PC-3 (cell line): Measurements from ENCODE around the gene CCR5AS.

Source experiments
- ATAC-seq: fragments of 200-7000 bp; cut with Tn5 transposase; 2 replicates; pipeline ENCODE4 v1.9.1; 2020; ENCODE audit warnings: mild to moderate bottlenecking, moderate library complexity
- BruUV-seq: library from RNA; stranded (reverse); fragments of 400-500 nt; replicated peaks from 2 replicates; lab custom pipeline; 2021; lab: Mats Ljungman, UMichigan
- CTCF ChIA-PET: fragments of 300-600 bp; sonication (Branson Sonifier 250); formaldehyde crosslinking; loops from one replicate; lab custom pipeline; 2022; ENCODE audit warnings: antibody characterized with exemption; lab: Charles Lee
- POLR2A ChIA-PET: fragments of 300-600 bp; sonication (Branson Sonifier 250); formaldehyde crosslinking; loops from one replicate; lab custom pipeline; 2022; ENCODE audit warnings: antibody characterized with exemption; ENCODE audit not compliant: unreplicated experiment; lab: Charles Lee
- DNase-seq: peaks from one replicate; pipeline ENCODE4 v3.0.0-alpha.2; 2015
- H2AFZ ChIP-seq: fragments of 300-600 bp; sonication (generic); 2 replicates; pipeline ENCODE4 v1.6.0; 2016; ENCODE audit warnings: antibody characterized with exemption, low read length
- H3F3A ChIP-seq: fragments of 300-600 bp; sonication (generic); one replicate; pipeline ENCODE4 v1.6.0; 2017; ENCODE audit warnings: antibody characterized with exemption, low read length, control low read depth, mild to moderate bottlenecking; ENCODE audit not compliant: unreplicated experiment
- H3K27ac ChIP-seq: fragments of 300-600 bp; sonication (generic); 2 replicates; pipeline ENCODE4 v1.5.1; 2016; ENCODE audit warnings: mild to moderate bottlenecking, low read length
- H3K27me3 ChIP-seq: fragments of 300-600 bp; sonication (generic); 2 replicates; pipeline ENCODE4 v1.6.1; 2016; ENCODE audit warnings: low read length, mixed read lengths
- H3K36me3 ChIP-seq: fragments of 300-600 bp; sonication (generic); 2 replicates; pipeline ENCODE4 v1.6.1; 2016; ENCODE audit warnings: low read depth, mixed run types, low read length, mixed read lengths
- H3K4me1 ChIP-seq: fragments of 300-600 bp; sonication (generic); 2 replicates; pipeline ENCODE4 v1.5.1; 2016; ENCODE audit warnings: low read length; ENCODE audit not compliant: insufficient read depth
- H3K4me2 ChIP-seq: fragments of 300-600 bp; sonication (generic); 2 replicates; pipeline ENCODE4 v1.6.0; 2016; ENCODE audit warnings: low read length
- H3K4me3 ChIP-seq: fragments of 300-600 bp; sonication (generic); 2 replicates; pipeline ENCODE4 v1.5.1; 2016; ENCODE audit warnings: mild to moderate bottlenecking, low read length, mixed read lengths
- H3K79me2 ChIP-seq: fragments of 300-600 bp; sonication (generic); 2 replicates; pipeline ENCODE4 v1.6.1; 2017; ENCODE audit warnings: low read length, mixed read lengths
- H3K9ac ChIP-seq: fragments of 300-600 bp; sonication (generic); 2 replicates; pipeline ENCODE4 v1.6.0; 2016; ENCODE audit warnings: mild to moderate bottlenecking, low read length
- H3K9me2 ChIP-seq: fragments of 300-600 bp; sonication (generic); replicated peaks from 2 replicates; pipeline ENCODE4 v1.6.1; 2016; ENCODE audit warnings: mixed run types, low read length, mixed read lengths
- H3K9me3 ChIP-seq: fragments of 300-600 bp; sonication (generic); 2 replicates; pipeline ENCODE4 v1.6.1; 2016; ENCODE audit warnings: low read length, mixed read lengths
- H4K20me1 ChIP-seq: fragments of 300-600 bp; sonication (generic); 2 replicates; pipeline ENCODE4 v1.6.1; 2016; ENCODE audit warnings: low read length, mixed read lengths
- EZH2 ChIP-seq: fragments of 300-600 bp; sonication (generic); IDR thresholded peaks from one replicate; pipeline ENCODE4 v1.6.1; 2017; ENCODE audit warnings: antibody characterized with exemption, mild to moderate bottlenecking, low read length; ENCODE audit not compliant: unreplicated experiment
- EZH2phosphoT487 ChIP-seq: fragments of 300-600 bp; sonication (generic); IDR thresholded peaks from 2 replicates; pipeline ENCODE4 v1.6.1; 2018; ENCODE audit warnings: mild to moderate bottlenecking, antibody characterized with exemption, low read length, borderline replicate concordance
- intact Hi-C: fragments of 100-400 bp; cut with micrococcal nuclease; formaldehyde crosslinking; loops from 2 replicates; pipeline ENCODE4 v1.9.0; 2023
- TF ChIP-seq, protein P1 (sequence below): fragments of 300-600 bp; sonication (generic); conservative IDR thresholded peaks from 2 replicates; pipeline ENCODE4 v1.5.1; 2017; ENCODE audit warnings: antibody characterized with exemption, low read depth, mild to moderate bottlenecking, low read length

Gene CCR5AS

GRCh38 chr3:46359733-46360493, 47.0 kb downstream of the CCR5AS start:
- intact Hi-C loops: no loop called here
- Histone ChIP-seq H3K36me3 (no peaks in the 10 kb centered on the region), H3K27ac (no peak overlapping the region), H3F3A (no peaks in the 10 kb centered on the region), H3K9ac (no peak overlapping the region), H3K4me2 (no peak overlapping the region), H3K9me3 (no peaks in the 10 kb centered on the region), H3K79me2 (no peaks in the 10 kb centered on the region), H3K4me1 (peaks cover 14% of the 10 kb centered on the region), H4K20me1 (no peaks in the 10 kb centered on the region), H2AFZ (no peak overlapping the region), H3K9me2 (no peaks in the 10 kb centered on the region), H3K27me3 (peaks cover 10% of the 10 kb centered on the region), H3K4me3 (no peak overlapping the region)
- no peak for ATAC-seq
- CTCF ChIA-PET: no interaction called here
- peak; percentile 20 for DNase-seq
- no TSS peak for BruUV-seq
- POLR2A ChIA-PET: no interaction called here
- no peak for TF ChIP-seq EZH2

DNA sequence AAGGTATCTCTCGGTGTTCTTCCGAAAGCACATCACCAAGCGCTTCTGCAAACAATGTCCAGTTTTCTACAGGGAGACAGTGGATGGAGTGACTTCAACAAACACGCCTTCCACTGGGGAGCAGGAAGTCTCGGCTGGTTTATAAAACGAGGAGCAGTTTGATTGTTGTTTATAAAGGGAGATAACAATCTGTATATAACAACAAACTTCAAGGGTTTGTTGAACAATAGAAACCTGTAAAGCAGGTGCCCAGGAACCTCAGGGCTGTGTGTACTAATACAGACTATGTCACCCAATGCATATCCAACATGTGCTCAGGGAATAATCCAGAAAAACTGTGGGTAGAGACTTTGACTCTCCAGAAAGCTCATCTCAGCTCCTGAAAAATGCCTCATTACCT, 48.4 kb downstream of the CCR5AS start:
- Histone ChIP-seq H3K4me3 (no peak overlapping the region), H3K27me3 (peaks cover 18% of the 10 kb centered on the region), H3K36me3 (no peaks in the 10 kb centered on the region), H3F3A (no peaks in the 10 kb centered on the region), H3K79me2 (no peaks in the 10 kb centered on the region), H3K4me2 (no peak overlapping the region), H3K27ac (no peak overlapping the region), H3K4me1 (peaks cover 14% of the 10 kb centered on the region), H4K20me1 (no peaks in the 10 kb centered on the region), H3K9ac (no peak overlapping the region), H3K9me3 (no peaks in the 10 kb centered on the region), H3K9me2 (no peaks in the 10 kb centered on the region), H2AFZ (no peak overlapping the region)
- ATAC-seq (no peak), DNase-seq (no peak)
- intact Hi-C loops: no loop called here
- CTCF ChIA-PET: no interaction called here
- BruUV-seq: no TSS peak
- POLR2A ChIA-PET: no interaction called here
- TF ChIP-seq, protein P1, sequence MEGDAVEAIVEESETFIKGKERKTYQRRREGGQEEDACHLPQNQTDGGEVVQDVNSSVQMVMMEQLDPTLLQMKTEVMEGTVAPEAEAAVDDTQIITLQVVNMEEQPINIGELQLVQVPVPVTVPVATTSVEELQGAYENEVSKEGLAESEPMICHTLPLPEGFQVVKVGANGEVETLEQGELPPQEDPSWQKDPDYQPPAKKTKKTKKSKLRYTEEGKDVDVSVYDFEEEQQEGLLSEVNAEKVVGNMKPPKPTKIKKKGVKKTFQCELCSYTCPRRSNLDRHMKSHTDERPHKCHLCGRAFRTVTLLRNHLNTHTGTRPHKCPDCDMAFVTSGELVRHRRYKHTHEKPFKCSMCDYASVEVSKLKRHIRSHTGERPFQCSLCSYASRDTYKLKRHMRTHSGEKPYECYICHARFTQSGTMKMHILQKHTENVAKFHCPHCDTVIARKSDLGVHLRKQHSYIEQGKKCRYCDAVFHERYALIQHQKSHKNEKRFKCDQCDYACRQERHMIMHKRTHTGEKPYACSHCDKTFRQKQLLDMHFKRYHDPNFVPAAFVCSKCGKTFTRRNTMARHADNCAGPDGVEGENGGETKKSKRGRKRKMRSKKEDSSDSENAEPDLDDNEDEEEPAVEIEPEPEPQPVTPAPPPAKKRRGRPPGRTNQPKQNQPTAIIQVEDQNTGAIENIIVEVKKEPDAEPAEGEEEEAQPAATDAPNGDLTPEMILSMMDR: no peak
- TF ChIP-seq EZH2: no peak
- TF ChIP-seq EZH2phosphoT487: no peak

DNA sequence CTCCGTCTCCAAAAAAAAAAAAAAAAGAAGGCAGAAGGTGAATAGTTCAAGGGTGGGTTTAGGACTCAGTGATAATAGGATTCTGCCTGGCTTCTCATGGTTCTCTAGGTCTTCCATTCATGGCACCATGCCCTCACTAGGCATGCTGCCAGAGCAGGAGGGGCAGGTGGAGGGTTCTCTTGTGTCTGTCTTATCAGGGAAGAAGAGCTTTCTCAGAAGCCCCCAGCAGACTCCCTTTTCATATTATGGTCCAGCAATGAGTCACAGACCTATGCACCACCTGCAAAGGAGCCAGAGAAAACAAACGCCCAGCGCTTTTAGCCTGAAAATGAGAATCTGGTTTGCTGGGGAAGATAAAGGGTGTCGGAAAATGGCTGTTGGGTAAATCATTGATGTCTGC, 50.0 kb downstream of the CCR5AS start:
- H3K4me3 ChIP-seq: no peak overlapping the region
- ChIA-PET CTCF (no interaction called here), POLR2A (no interaction called here)
- DNase-seq (no peak), ATAC-seq (no peak)
- intact Hi-C loops: no loop called here
- H3K4me1 ChIP-seq: peaks cover 13% of the 10 kb centered on the region
- no peaks in the 10 kb centered on the region for H3K9me3 ChIP-seq
- no peaks in the 10 kb centered on the region for H3K36me3 ChIP-seq
- H3K9ac ChIP-seq: no peak overlapping the region
- H3F3A ChIP-seq: no peaks in the 10 kb centered on the region
- H3K27ac ChIP-seq: no peak overlapping the region
- no peaks in the 10 kb centered on the region for H3K9me2 ChIP-seq
- no peak overlapping the region for H3K4me2 ChIP-seq
- no peak overlapping the region for H2AFZ ChIP-seq
- BruUV-seq: no TSS peak
- H3K27me3 ChIP-seq: peaks cover 18% of the 10 kb centered on the region
- no peak for TF ChIP-seq EZH2
- TF ChIP-seq, protein P1: no peak
- TF ChIP-seq EZH2phosphoT487: no peak
- H3K79me2 ChIP-seq: no peaks in the 10 kb centered on the region
- no peaks in the 10 kb centered on the region for H4K20me1 ChIP-seq
